B cell (primary cell): ENCODE results near the gene POLL.

Experiments used
- EZH2 ChIP-seq: IDR thresholded peaks from 2 replicates; pipeline ENCODE4 v1.6.1; 2012; ENCODE audit warnings: borderline replicate concordance, low read depth, mild to moderate bottlenecking, moderate library complexity, low read length; ENCODE audit not compliant: insufficient read depth, poor library complexity, severe bottlenecking
- TF ChIP-seq, protein P1 (sequence below): fragments of 200-600 bp; IDR thresholded peaks from one replicate; pipeline ENCODE4 v1.8.0; 2022; ENCODE audit warnings: antibody characterized with exemption, mild to moderate bottlenecking

DNA sequence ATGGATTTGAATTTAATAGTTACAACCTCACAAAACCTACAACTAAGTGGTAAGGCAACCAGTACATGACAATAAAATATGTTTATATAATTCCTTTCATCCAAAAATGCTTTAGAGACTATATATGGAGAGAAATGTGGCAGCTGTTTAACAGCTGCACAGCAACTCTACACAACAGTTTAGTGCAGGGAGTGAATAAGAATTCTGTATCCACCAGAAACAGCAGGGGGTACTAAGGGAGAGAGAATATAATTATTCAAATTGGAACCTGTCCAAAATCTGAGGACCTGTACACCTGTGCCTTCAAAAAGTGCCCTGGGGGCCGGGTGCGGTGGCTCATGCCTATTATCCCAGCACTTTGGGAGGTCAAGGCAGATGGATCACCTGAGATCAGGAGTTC is 49.6 kb downstream of the POLL start:
- TF ChIP-seq, protein P1, sequence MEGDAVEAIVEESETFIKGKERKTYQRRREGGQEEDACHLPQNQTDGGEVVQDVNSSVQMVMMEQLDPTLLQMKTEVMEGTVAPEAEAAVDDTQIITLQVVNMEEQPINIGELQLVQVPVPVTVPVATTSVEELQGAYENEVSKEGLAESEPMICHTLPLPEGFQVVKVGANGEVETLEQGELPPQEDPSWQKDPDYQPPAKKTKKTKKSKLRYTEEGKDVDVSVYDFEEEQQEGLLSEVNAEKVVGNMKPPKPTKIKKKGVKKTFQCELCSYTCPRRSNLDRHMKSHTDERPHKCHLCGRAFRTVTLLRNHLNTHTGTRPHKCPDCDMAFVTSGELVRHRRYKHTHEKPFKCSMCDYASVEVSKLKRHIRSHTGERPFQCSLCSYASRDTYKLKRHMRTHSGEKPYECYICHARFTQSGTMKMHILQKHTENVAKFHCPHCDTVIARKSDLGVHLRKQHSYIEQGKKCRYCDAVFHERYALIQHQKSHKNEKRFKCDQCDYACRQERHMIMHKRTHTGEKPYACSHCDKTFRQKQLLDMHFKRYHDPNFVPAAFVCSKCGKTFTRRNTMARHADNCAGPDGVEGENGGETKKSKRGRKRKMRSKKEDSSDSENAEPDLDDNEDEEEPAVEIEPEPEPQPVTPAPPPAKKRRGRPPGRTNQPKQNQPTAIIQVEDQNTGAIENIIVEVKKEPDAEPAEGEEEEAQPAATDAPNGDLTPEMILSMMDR = no peak
- no peak for TF ChIP-seq EZH2
